Measurements from ENCODE around the gene OAF. TPM values are rescaled to one million over a fixed set of nuclear protein-coding genes. Genes with fewer than 3 reads are reported as not detected.

Gene OAF
- total RNA-seq, 1 experiment from 2014 or later: 25.0 TPM

DNA sequence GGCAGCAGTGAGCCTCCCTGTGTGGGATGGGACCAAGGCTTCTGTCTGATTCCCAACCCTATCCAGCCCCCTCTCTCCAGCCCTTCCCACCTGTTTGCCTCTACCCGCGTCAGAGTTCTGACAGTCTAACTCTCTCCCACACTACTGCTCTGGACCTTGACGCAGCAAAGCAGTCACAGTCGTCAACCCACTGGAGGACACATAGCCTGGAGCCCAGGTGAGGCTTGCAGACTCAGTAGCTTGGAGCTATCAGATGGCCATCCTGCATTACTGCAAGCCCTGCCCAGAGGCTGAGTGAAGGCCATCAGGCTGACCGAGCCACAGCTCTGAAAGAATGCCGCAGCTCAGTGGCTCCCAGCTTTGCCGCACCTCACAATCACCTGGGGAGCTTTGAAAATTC is 3.7 kb downstream of the OAF start:
- DNase-seq (ENCODE audit: low spot score): no peak
- Histone ChIP-seq H3K4me3 (ENCODE audit: low read depth, low read length, poor library complexity, severe bottlenecking) (no peak overlapping the region), H3K9me3 (ENCODE audit: low read depth, low read length, poor library complexity, severe bottlenecking) (no peaks in the 10 kb centered on the region), H3K27ac (ENCODE audit: low read depth, low read length, poor library complexity, severe bottlenecking) (no peak overlapping the region), H3K4me1 (ENCODE audit: insufficient read depth, low read length, poor library complexity, severe bottlenecking) (peaks cover 15% of the 10 kb centered on the region), H3K36me3 (ENCODE audit: insufficient read depth, low read length, poor library complexity, severe bottlenecking) (no peaks in the 10 kb centered on the region), H3K27me3 (replicated peaks; ENCODE audit: insufficient read depth, low read depth, low read length, poor library complexity) (no peaks in the 10 kb centered on the region)
- intact Hi-C loops (cut with micrococcal nuclease; ENCODE audit: unreplicated experiment): no loop called here
- ChIA-PET CTCF (no interaction called here), POLR2A (ENCODE audit: low non-redundant PET) (no interaction called here)
- TF ChIP-seq EZH2 (IDR thresholded peaks at IDR 0.05; ENCODE audit: borderline replicate concordance, low read depth, low read length, poor library complexity, severe bottlenecking): no peak
- TF ChIP-seq, protein P1, sequence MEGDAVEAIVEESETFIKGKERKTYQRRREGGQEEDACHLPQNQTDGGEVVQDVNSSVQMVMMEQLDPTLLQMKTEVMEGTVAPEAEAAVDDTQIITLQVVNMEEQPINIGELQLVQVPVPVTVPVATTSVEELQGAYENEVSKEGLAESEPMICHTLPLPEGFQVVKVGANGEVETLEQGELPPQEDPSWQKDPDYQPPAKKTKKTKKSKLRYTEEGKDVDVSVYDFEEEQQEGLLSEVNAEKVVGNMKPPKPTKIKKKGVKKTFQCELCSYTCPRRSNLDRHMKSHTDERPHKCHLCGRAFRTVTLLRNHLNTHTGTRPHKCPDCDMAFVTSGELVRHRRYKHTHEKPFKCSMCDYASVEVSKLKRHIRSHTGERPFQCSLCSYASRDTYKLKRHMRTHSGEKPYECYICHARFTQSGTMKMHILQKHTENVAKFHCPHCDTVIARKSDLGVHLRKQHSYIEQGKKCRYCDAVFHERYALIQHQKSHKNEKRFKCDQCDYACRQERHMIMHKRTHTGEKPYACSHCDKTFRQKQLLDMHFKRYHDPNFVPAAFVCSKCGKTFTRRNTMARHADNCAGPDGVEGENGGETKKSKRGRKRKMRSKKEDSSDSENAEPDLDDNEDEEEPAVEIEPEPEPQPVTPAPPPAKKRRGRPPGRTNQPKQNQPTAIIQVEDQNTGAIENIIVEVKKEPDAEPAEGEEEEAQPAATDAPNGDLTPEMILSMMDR (conservative IDR thresholded peaks at IDR 0.05; ENCODE audit: low read depth, low read length): no peak
- no TSS peak for BruUV-seq (replicated peaks)

DNA sequence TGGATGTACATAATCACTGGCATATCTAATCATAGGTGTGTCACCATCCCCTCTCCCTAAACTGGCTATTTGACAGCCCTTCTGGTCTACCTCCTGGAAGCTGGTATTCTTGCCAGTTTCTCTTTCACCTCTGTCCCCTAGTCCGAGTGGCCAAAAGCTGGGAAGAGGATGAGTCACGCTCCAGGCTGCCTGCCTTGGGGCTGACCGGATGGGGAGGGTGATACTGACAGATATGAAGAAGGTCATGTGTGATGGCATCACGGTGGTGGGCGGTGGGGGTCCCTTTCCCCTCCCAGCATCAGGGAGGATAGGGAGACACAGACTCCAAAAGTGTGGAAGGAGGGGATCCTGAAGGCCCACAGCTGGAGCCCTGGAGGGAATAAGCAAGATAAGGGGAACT is 4.8 kb downstream of the OAF start:
- no peak for TF ChIP-seq EZH2 (IDR thresholded peaks at IDR 0.05; ENCODE audit: borderline replicate concordance, low read depth, low read length, poor library complexity, severe bottlenecking)
- TF ChIP-seq, protein P1 (conservative IDR thresholded peaks at IDR 0.05; ENCODE audit: low read depth, low read length): no peak
- intact Hi-C loops (cut with micrococcal nuclease; ENCODE audit: unreplicated experiment): no loop called here
- DNase-seq (ENCODE audit: low spot score): no peak
- no peak overlapping the region for H3K4me3 ChIP-seq (ENCODE audit: low read depth, low read length, poor library complexity, severe bottlenecking)
- no peaks in the 10 kb centered on the region for H3K36me3 ChIP-seq (ENCODE audit: insufficient read depth, low read length, poor library complexity, severe bottlenecking)
- CTCF ChIA-PET: no interaction called here
- H3K27ac ChIP-seq (ENCODE audit: low read depth, low read length, poor library complexity, severe bottlenecking): no peak overlapping the region
- H3K4me1 ChIP-seq (ENCODE audit: insufficient read depth, low read length, poor library complexity, severe bottlenecking): peaks cover 7% of the 10 kb centered on the region
- H3K27me3 ChIP-seq (replicated peaks; ENCODE audit: insufficient read depth, low read depth, low read length, poor library complexity): no peaks in the 10 kb centered on the region
- H3K9me3 ChIP-seq (ENCODE audit: low read depth, low read length, poor library complexity, severe bottlenecking): no peaks in the 10 kb centered on the region
- no TSS peak for BruUV-seq (replicated peaks)
- POLR2A ChIA-PET (ENCODE audit: low non-redundant PET): no interaction called here

- Histone ChIP-seq H3K27ac (ENCODE audit: low read depth, low read length, poor library complexity, severe bottlenecking) (no peak overlapping the region), H3K4me1 (ENCODE audit: insufficient read depth, low read length, poor library complexity, severe bottlenecking) (peaks cover 7% of the 10 kb centered on the region), H3K4me3 (ENCODE audit: low read depth, low read length, poor library complexity, severe bottlenecking) (no peak overlapping the region), H3K9me3 (ENCODE audit: low read depth, low read length, poor library complexity, severe bottlenecking) (no peaks in the 10 kb centered on the region), H3K36me3 (ENCODE audit: insufficient read depth, low read length, poor library complexity, severe bottlenecking) (no peaks in the 10 kb centered on the region), H3K27me3 (replicated peaks; ENCODE audit: insufficient read depth, low read depth, low read length, poor library complexity) (no peaks in the 10 kb centered on the region)
- DNase-seq (ENCODE audit: low spot score): no peak
- intact Hi-C loops (cut with micrococcal nuclease; ENCODE audit: unreplicated experiment): no loop called here
- CTCF ChIA-PET: no interaction called here
- TF ChIP-seq, protein P1 (conservative IDR thresholded peaks at IDR 0.05; ENCODE audit: low read depth, low read length): no peak
- TF ChIP-seq EZH2 (IDR thresholded peaks at IDR 0.05; ENCODE audit: borderline replicate concordance, low read depth, low read length, poor library complexity, severe bottlenecking): no peak
- BruUV-seq (replicated peaks): no TSS peak
- POLR2A ChIA-PET (ENCODE audit: low non-redundant PET): no interaction called here
Observed at GRCh38 chr11:120216426-120217102, 5.7 kb downstream of the OAF start.

All from A673 (cell line).